A673 (cell line): ENCODE data around the gene PCYT1B.

ENCODE experiments used
- CTCF ChIP-seq: fragments of 300-800, 200-600 bp; sonication (generic); conservative IDR thresholded peaks from 2 replicates; pipeline ENCODE4 v1.5.1; 2017; ENCODE audit warnings: low read depth, mild to moderate bottlenecking, antibody characterized with exemption, low read length, moderate library complexity, mixed read lengths
- EZH2 ChIP-seq: fragments of 200-600 bp; sonication (generic); IDR thresholded peaks from 2 replicates; pipeline ENCODE4 v1.6.1; 2017; ENCODE audit warnings: borderline replicate concordance, low read depth, mild to moderate bottlenecking, mixed read lengths, antibody characterized with exemption, low read length; ENCODE audit not compliant: poor library complexity, severe bottlenecking

- TF ChIP-seq CTCF (no peak), EZH2 (no peak)
Measured at GRCh38 chrX:24563291-24564010, 83.7 kb downstream of the PCYT1B start.
